ENCODE data around the gene LPCAT4. TPM values are rescaled to one million over a fixed set of nuclear protein-coding genes. Genes with fewer than 3 reads are reported as not detected.
A peak's percentile ranks its signal among the peaks of the same experiment; 100 is the strongest.

Gene LPCAT4
- total RNA-seq, 1 experiment from 2014 or later, result 46.8 TPM

- no peaks in the 10 kb centered on the region for H4K20me1 ChIP-seq (ENCODE audit: insufficient read depth)
- BruUV-seq (replicated peaks), result no TSS peak
- H3K27me3 ChIP-seq (ENCODE audit: insufficient read depth, low read depth), result no peaks in the 10 kb centered on the region
- ChIA-PET POLR2A (ENCODE audit: unreplicated experiment) (no interaction called here), CTCF (no interaction called here)
- TF ChIP-seq EZH2 (IDR thresholded peaks at IDR 0.05; ENCODE audit: low read depth) (no peak), CTCF (conservative IDR thresholded peaks at IDR 0.05) (no peak)
- H3F3A ChIP-seq (ENCODE audit: insufficient read depth, low read depth), result no peaks in the 10 kb centered on the region
- no peak overlapping the region for H3K4me3 ChIP-seq
- H3K27ac ChIP-seq, result no peak overlapping the region
- H3K9me2 ChIP-seq (ENCODE audit: insufficient read depth), result no peaks in the 10 kb centered on the region
- no peak for DNase-seq
- no peaks in the 10 kb centered on the region for H3K36me3 ChIP-seq (ENCODE audit: low read depth)
- no peak overlapping the region for H2AFZ ChIP-seq
- 0 out of 2 replicates have a peak, but pooled peaks cover 1% of the 10 kb centered on the region for H3K79me2 ChIP-seq (ENCODE audit: low read depth)
- intact Hi-C loops (cut with micrococcal nuclease; ENCODE audit: unreplicated experiment), result no loop called here
- no peaks in the 10 kb centered on the region for H3K9me3 ChIP-seq (ENCODE audit: insufficient read depth, low read depth)
- no peak overlapping the region for H3K4me2 ChIP-seq
- H3K4me1 ChIP-seq (replicated peaks; ENCODE audit: insufficient read depth), result 0 out of 2 replicates have a peak, but pooled peaks cover 7% of the 10 kb centered on the region
Observed at GRCh38 chr15:34323217-34323616, 43.8 kb downstream of the LPCAT4 start.

- CTCF ChIA-PET, result interaction anchor here (0.6 kb wide), 1 partner anchor 1132 kb away, joined by 3 read pairs; no protein-coding TSS in a partner anchor
- POLR2A ChIA-PET (ENCODE audit: unreplicated experiment), result interaction anchor here (0.6 to 0.8 kb wide), 3 partner anchors 19 to 217 kb away, joined by 4 to 8 read pairs (median 7); partner anchors contain the start of genes EMC4 and EMC7
- peak; percentile 58 to 70 for DNase-seq
Observed at GRCh38 chr15:34318277-34319079, 48.5 kb downstream of the LPCAT4 start.

More at GRCh38 chr15:34318277-34319079, 48.5 kb downstream of the LPCAT4 start:
- H3K4me3 ChIP-seq, result peak overlapping the region; percentile 63
- H3K27me3 ChIP-seq (ENCODE audit: insufficient read depth, low read depth), result no peaks in the 10 kb centered on the region
- H3K36me3 ChIP-seq (ENCODE audit: low read depth), result no peaks in the 10 kb centered on the region
- 0 out of 2 replicates have a peak, but pooled peaks cover 20% of the 10 kb centered on the region for H3K4me1 ChIP-seq (replicated peaks; ENCODE audit: insufficient read depth)
- peak overlapping the region; percentile 72 for H2AFZ ChIP-seq
- peak overlapping the region; percentile 38 for H3K27ac ChIP-seq
- H3K79me2 ChIP-seq (ENCODE audit: low read depth), result peaks cover 13% of the 10 kb centered on the region; the same call in 1 of the 2 replicates
- H4K20me1 ChIP-seq (ENCODE audit: insufficient read depth), result no peaks in the 10 kb centered on the region
- TF ChIP-seq EZH2 (IDR thresholded peaks at IDR 0.05; ENCODE audit: low read depth) (no peak), CTCF (conservative IDR thresholded peaks at IDR 0.05) (no peak)
- intact Hi-C loops (cut with micrococcal nuclease; ENCODE audit: unreplicated experiment), result loop anchor here (2.0 to 5.0 kb wide), 2 partner anchors 16 to 81 kb away; no protein-coding TSS in a partner anchor
- BruUV-seq (replicated peaks), result TSS peak; percentile 69
- H3K4me2 ChIP-seq, result peak overlapping the region; percentile 80
- H3K9me2 ChIP-seq (ENCODE audit: insufficient read depth), result no peaks in the 10 kb centered on the region
- H3F3A ChIP-seq (ENCODE audit: insufficient read depth, low read depth), result no peaks in the 10 kb centered on the region
- H3K9me3 ChIP-seq (ENCODE audit: insufficient read depth, low read depth), result no peaks in the 10 kb centered on the region
